OCI-LY3 (cell line): ENCODE measurements around the gene ASB5.

Source experiments
- CTCF ChIP-seq: fragments of 200-600, 300-600 bp; sonication (generic); IDR thresholded peaks from 2 replicates; pipeline ENCODE4 v1.5.1; 2014; ENCODE audit warnings: antibody characterized with exemption, low read length, low read depth
- EZH2phosphoT487 ChIP-seq: fragments of 200-600 bp; shearing (Covaris generic); IDR thresholded peaks from 2 replicates; pipeline ENCODE4 v1.6.1; 2018; ENCODE audit warnings: antibody characterized with exemption, mixed run types, low read depth

GRCh38 chr4:176307666-176307930 lies 38.6 kb upstream of the ASB5 start:
- TF ChIP-seq EZH2phosphoT487 (no peak), CTCF (no peak)
